SK-N-SH (cell line): ENCODE measurements around the gene ST8SIA3.

Experiments used
- FOSL2 ChIP-seq: IDR thresholded peaks from 2 replicates; pipeline ENCODE4 v1.4.0; 2012; ENCODE audit warnings: low read depth, mild to moderate bottlenecking, moderate library complexity, borderline replicate concordance
- MXI1 ChIP-seq: IDR thresholded peaks from 2 replicates; pipeline ENCODE4 v1.6.1; 2012; ENCODE audit warnings: mild to moderate bottlenecking, low read depth, low read length, improper control_type of control experiment
- POLR2AphosphoS5 ChIP-seq: IDR thresholded peaks from 2 replicates; pipeline ENCODE4 v1.6.1; 2012; ENCODE audit warnings: low read depth, low read length
- RCOR1 ChIP-seq: fragments of 150-350 bp; IDR thresholded peaks from 2 replicates; pipeline ENCODE4 v1.6.1; 2017; ENCODE audit warnings: antibody characterized with exemption, low read length
- RXRA ChIP-seq: IDR thresholded peaks from 2 replicates; pipeline ENCODE4 v1.4.0; 2012; ENCODE audit warnings: low read depth, mild to moderate bottlenecking, borderline replicate concordance
- SIN3A ChIP-seq: IDR thresholded peaks from 2 replicates; pipeline ENCODE4 v1.6.1; 2012; ENCODE audit warnings: low read depth, mild to moderate bottlenecking, low read length, moderate library complexity, borderline replicate concordance
- SMC3 ChIP-seq: IDR thresholded peaks from 2 replicates; pipeline ENCODE4 v1.6.1; 2012; ENCODE audit warnings: low read depth, low read length, improper control_type of control experiment
- TF ChIP-seq, protein P1 (sequence below): fragments of 200-600 bp; sonication (generic); IDR thresholded peaks from 2 replicates; pipeline ENCODE4 v1.6.1; 2017; ENCODE audit warnings: antibody characterized with exemption, mild to moderate bottlenecking, moderate library complexity
- TF ChIP-seq, protein P2 (sequence below): IDR thresholded peaks from 2 replicates; pipeline ENCODE4 v1.6.1; 2012; ENCODE audit warnings: mild to moderate bottlenecking, low read depth, low read length, moderate library complexity
- TF ChIP-seq, protein P3 (sequence below): IDR thresholded peaks from 2 replicates; pipeline ENCODE4; 2012
- TF ChIP-seq, protein P4 (sequence below): IDR thresholded peaks from 2 replicates; pipeline ENCODE4 v1.4.0; 2012; ENCODE audit warnings: low read depth, borderline replicate concordance
- TF ChIP-seq, protein P5 (sequence below): IDR thresholded peaks from 2 replicates; pipeline ENCODE4 v1.4.0; 2012; ENCODE audit warnings: low read depth

DNA sequence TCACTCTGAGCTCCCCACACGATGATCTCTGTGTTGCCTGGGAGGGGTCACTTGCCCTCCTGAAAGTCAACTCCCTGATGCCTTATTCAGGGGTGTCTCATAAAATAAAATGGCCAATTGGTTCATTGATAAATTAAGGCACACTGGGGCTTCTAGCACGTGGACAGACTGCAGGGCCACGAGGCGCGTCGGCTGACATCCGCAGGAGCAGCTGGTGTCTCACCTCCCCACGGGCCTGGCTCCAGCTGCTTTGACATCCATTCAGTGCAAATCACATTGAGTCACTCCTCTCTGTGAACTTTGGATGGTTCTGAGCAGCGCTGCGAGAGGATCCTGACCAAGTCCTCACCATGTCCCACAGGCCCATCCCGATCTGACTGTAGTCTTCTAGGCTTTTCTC, 4.6 kb upstream of the ST8SIA3 start:
- TF ChIP-seq, protein P1, sequence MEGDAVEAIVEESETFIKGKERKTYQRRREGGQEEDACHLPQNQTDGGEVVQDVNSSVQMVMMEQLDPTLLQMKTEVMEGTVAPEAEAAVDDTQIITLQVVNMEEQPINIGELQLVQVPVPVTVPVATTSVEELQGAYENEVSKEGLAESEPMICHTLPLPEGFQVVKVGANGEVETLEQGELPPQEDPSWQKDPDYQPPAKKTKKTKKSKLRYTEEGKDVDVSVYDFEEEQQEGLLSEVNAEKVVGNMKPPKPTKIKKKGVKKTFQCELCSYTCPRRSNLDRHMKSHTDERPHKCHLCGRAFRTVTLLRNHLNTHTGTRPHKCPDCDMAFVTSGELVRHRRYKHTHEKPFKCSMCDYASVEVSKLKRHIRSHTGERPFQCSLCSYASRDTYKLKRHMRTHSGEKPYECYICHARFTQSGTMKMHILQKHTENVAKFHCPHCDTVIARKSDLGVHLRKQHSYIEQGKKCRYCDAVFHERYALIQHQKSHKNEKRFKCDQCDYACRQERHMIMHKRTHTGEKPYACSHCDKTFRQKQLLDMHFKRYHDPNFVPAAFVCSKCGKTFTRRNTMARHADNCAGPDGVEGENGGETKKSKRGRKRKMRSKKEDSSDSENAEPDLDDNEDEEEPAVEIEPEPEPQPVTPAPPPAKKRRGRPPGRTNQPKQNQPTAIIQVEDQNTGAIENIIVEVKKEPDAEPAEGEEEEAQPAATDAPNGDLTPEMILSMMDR = no peak
- TF ChIP-seq RXRA (no peak), MXI1 (no peak), SMC3 (no peak), RCOR1 (no peak), SIN3A (no peak), FOSL2 (no peak), POLR2AphosphoS5 (no peak)
- TF ChIP-seq, protein P2, sequence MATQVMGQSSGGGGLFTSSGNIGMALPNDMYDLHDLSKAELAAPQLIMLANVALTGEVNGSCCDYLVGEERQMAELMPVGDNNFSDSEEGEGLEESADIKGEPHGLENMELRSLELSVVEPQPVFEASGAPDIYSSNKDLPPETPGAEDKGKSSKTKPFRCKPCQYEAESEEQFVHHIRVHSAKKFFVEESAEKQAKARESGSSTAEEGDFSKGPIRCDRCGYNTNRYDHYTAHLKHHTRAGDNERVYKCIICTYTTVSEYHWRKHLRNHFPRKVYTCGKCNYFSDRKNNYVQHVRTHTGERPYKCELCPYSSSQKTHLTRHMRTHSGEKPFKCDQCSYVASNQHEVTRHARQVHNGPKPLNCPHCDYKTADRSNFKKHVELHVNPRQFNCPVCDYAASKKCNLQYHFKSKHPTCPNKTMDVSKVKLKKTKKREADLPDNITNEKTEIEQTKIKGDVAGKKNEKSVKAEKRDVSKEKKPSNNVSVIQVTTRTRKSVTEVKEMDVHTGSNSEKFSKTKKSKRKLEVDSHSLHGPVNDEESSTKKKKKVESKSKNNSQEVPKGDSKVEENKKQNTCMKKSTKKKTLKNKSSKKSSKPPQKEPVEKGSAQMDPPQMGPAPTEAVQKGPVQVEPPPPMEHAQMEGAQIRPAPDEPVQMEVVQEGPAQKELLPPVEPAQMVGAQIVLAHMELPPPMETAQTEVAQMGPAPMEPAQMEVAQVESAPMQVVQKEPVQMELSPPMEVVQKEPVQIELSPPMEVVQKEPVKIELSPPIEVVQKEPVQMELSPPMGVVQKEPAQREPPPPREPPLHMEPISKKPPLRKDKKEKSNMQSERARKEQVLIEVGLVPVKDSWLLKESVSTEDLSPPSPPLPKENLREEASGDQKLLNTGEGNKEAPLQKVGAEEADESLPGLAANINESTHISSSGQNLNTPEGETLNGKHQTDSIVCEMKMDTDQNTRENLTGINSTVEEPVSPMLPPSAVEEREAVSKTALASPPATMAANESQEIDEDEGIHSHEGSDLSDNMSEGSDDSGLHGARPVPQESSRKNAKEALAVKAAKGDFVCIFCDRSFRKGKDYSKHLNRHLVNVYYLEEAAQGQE = no peak
- TF ChIP-seq, protein P3, sequence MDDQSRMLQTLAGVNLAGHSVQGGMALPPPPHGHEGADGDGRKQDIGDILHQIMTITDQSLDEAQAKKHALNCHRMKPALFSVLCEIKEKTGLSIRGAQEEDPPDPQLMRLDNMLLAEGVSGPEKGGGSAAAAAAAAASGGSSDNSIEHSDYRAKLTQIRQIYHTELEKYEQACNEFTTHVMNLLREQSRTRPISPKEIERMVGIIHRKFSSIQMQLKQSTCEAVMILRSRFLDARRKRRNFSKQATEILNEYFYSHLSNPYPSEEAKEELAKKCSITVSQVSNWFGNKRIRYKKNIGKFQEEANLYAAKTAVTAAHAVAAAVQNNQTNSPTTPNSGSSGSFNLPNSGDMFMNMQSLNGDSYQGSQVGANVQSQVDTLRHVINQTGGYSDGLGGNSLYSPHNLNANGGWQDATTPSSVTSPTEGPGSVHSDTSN = no peak
- TF ChIP-seq, protein P4, sequence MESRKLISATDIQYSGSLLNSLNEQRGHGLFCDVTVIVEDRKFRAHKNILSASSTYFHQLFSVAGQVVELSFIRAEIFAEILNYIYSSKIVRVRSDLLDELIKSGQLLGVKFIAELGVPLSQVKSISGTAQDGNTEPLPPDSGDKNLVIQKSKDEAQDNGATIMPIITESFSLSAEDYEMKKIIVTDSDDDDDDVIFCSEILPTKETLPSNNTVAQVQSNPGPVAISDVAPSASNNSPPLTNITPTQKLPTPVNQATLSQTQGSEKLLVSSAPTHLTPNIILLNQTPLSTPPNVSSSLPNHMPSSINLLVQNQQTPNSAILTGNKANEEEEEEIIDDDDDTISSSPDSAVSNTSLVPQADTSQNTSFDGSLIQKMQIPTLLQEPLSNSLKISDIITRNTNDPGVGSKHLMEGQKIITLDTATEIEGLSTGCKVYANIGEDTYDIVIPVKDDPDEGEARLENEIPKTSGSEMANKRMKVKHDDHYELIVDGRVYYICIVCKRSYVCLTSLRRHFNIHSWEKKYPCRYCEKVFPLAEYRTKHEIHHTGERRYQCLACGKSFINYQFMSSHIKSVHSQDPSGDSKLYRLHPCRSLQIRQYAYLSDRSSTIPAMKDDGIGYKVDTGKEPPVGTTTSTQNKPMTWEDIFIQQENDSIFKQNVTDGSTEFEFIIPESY = no peak
- TF ChIP-seq, protein P5, sequence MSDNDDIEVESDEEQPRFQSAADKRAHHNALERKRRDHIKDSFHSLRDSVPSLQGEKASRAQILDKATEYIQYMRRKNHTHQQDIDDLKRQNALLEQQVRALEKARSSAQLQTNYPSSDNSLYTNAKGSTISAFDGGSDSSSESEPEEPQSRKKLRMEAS = no peak
